DOHH2 (cell line): ENCODE measurements around the gene B3GNT9.

Experiments used
- H3F3A ChIP-seq: fragments of 200-600 bp; sonication (generic), shearing (Covaris generic); 2 replicates; pipeline ENCODE4 v1.6.0; 2016; ENCODE audit warnings: antibody characterized with exemption, mild to moderate bottlenecking; ENCODE audit not compliant: control insufficient read depth, insufficient read depth
- H3K27ac ChIP-seq: fragments of 200-600 bp; sonication (generic); 2 replicates; pipeline ENCODE4 v1.5.1; 2014; ENCODE audit warnings: low read depth, mild to moderate bottlenecking, low read length, moderate library complexity
- H3K27me3 ChIP-seq: fragments of 200-600 bp; sonication (generic); 2 replicates; pipeline ENCODE4 v1.6.1; 2014; ENCODE audit warnings: mild to moderate bottlenecking, low read length, mixed read lengths; ENCODE audit not compliant: control insufficient read depth
- H3K36me3 ChIP-seq: fragments of 200-600 bp; sonication (generic); 2 replicates; pipeline ENCODE4 v1.6.1; 2014; ENCODE audit warnings: mild to moderate bottlenecking, low read length, moderate library complexity, mixed read lengths; ENCODE audit not compliant: control insufficient read depth
- H3K4me1 ChIP-seq: fragments of 200-600 bp; sonication (generic); 2 replicates; pipeline ENCODE4 v1.6.1; 2014; ENCODE audit warnings: mild to moderate bottlenecking, low read length, mixed read lengths; ENCODE audit not compliant: control insufficient read depth
- H3K4me2 ChIP-seq: fragments of 200-600 bp; sonication (generic); 2 replicates; pipeline ENCODE4 v1.6.0; 2014; ENCODE audit warnings: mild to moderate bottlenecking, low read length, moderate library complexity
- H3K4me3 ChIP-seq: fragments of 200-600 bp; sonication (generic); 2 replicates; pipeline ENCODE4 v1.5.1; 2014; ENCODE audit warnings: mild to moderate bottlenecking, low read length, mixed read lengths
- H3K79me2 ChIP-seq: fragments of 200-600 bp; sonication (generic); 2 replicates; pipeline ENCODE4 v1.6.1; 2014; ENCODE audit warnings: mild to moderate bottlenecking, low read length, mixed read lengths; ENCODE audit not compliant: control insufficient read depth
- H3K9me2 ChIP-seq: fragments of 200-600 bp; sonication (generic); replicated peaks from 2 replicates; pipeline ENCODE4 v1.6.1; 2014; ENCODE audit warnings: mild to moderate bottlenecking, low read length, mixed read lengths; ENCODE audit not compliant: control insufficient read depth
- H3K9me3 ChIP-seq: fragments of 200-600 bp; sonication (generic); 2 replicates; pipeline ENCODE4 v1.6.1; 2014; ENCODE audit warnings: antibody characterized with exemption, low read length, mixed read lengths; ENCODE audit not compliant: control insufficient read depth, insufficient read depth
- H4K20me1 ChIP-seq: fragments of 200-600 bp; sonication (generic); 2 replicates; pipeline ENCODE4 v1.6.0; 2014; ENCODE audit warnings: low read depth, mild to moderate bottlenecking, antibody characterized with exemption, low read length, moderate library complexity; ENCODE audit not compliant: control insufficient read depth, insufficient read depth
- CTCF ChIP-seq: fragments of 200-600 bp; sonication (generic); IDR thresholded peaks from one replicate; pipeline ENCODE4 v1.5.1; 2014; ENCODE audit warnings: antibody characterized with exemption, mild to moderate bottlenecking, low read depth, low read length; ENCODE audit not compliant: poor library complexity, severe bottlenecking
- EZH2phosphoT487 ChIP-seq: fragments of 200-600 bp; sonication (generic); IDR thresholded peaks from 2 replicates; pipeline ENCODE4 v1.6.1; 2017; ENCODE audit warnings: borderline replicate concordance, mild to moderate bottlenecking, antibody characterized with exemption, low read length, moderate library complexity, mixed read lengths

Gene B3GNT9

GRCh38 chr16:67185651-67186134, 34.9 kb upstream of the B3GNT9 start:
- no peak for TF ChIP-seq EZH2phosphoT487
- TF ChIP-seq CTCF: no peak
- Histone ChIP-seq H4K20me1 (peaks cover 3% of the 10 kb centered on the region; the same call in 1 of the 2 replicates), H3K79me2 (0 out of 2 replicates have a peak, but pooled peaks cover 8% of the 10 kb centered on the region), H3F3A (no peaks in the 10 kb centered on the region), H3K9me3 (no peaks in the 10 kb centered on the region), H3K27me3 (peaks cover 24% of the 10 kb centered on the region), H3K4me2 (no peak overlapping the region), H3K4me1 (peaks cover 29% of the 10 kb centered on the region), H3K9me2 (no peaks in the 10 kb centered on the region), H3K36me3 (no peaks in the 10 kb centered on the region), H3K4me3 (no peak overlapping the region), H3K27ac (no peak overlapping the region)

GRCh38 chr16:67184995-67185650, 34.3 kb upstream of the B3GNT9 start:
- H3K27ac ChIP-seq: no peak overlapping the region
- peaks cover 24% of the 10 kb centered on the region for H3K27me3 ChIP-seq
- peaks cover 29% of the 10 kb centered on the region for H3K4me1 ChIP-seq
- H4K20me1 ChIP-seq: peaks cover 3% of the 10 kb centered on the region; the same call in 1 of the 2 replicates
- no peaks in the 10 kb centered on the region for H3K9me2 ChIP-seq
- H3K9me3 ChIP-seq: no peaks in the 10 kb centered on the region
- H3F3A ChIP-seq: no peaks in the 10 kb centered on the region
- peak overlapping the region; percentile 88; the same call in 1 of the 2 replicates for H3K4me3 ChIP-seq
- H3K36me3 ChIP-seq: no peaks in the 10 kb centered on the region
- H3K79me2 ChIP-seq: 0 out of 2 replicates have a peak, but pooled peaks cover 8% of the 10 kb centered on the region
- TF ChIP-seq EZH2phosphoT487 (no peak), CTCF (peak; percentile 85)
- peak overlapping the region; percentile 98 for H3K4me2 ChIP-seq

- Histone ChIP-seq H3K9me3 (no peaks in the 10 kb centered on the region), H3K4me1 (peaks cover 29% of the 10 kb centered on the region), H3K9me2 (no peaks in the 10 kb centered on the region), H3K27ac (no peak overlapping the region), H3F3A (no peaks in the 10 kb centered on the region), H3K4me2 (peak overlapping the region; percentile 98), H4K20me1 (peaks cover 3% of the 10 kb centered on the region; the same call in 1 of the 2 replicates), H3K79me2 (0 out of 2 replicates have a peak, but pooled peaks cover 8% of the 10 kb centered on the region), H3K36me3 (no peaks in the 10 kb centered on the region), H3K4me3 (peak overlapping the region; percentile 88), H3K27me3 (peaks cover 24% of the 10 kb centered on the region)
- no peak for TF ChIP-seq CTCF
- no peak for TF ChIP-seq EZH2phosphoT487
Measured at GRCh38 chr16:67184453-67184994, 33.7 kb upstream of the B3GNT9 start.
